ENCODE data around the gene EQTN.

The EQTN gene

DNA sequence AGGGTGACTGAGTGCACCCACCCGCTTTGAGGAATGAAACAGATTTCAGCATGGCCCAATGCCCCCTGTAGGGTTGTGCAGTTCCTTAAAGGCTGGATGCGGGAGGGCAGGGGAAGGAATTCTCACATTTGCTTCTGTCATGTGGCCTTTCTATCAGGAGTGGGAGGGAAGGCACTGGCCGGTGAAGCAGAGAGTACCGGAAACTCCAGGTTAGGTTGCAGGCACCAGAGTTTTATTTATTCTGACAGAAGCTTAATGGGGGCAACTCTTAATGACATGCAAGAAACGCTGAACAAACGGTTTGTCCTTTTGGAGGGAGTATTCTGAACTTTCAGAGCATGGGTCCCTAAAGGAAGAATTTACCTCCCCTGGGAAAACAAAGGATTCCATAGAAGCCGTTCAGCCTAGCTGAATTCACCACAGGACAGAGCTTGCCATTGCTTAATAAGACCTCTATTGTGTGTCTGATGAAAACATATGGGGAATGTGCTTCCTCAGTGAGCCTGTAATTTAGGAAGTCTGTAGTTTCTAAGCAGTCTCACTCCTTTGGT lies 44.1 kb upstream of the EQTN start:
- DNase-seq (ENCODE audit: low read depth in 1 of 2, low spot score in 1 of 2) = no peak
- TF ChIP-seq CTCF (IDR thresholded peaks at IDR 0.05; ENCODE audit: insufficient read depth, low read length) (no peak), GABPA (IDR thresholded peaks at IDR 0.05; ENCODE audit: low read depth) (no peak), POLR2AphosphoS5 (IDR thresholded peaks at IDR 0.05; ENCODE audit: low read depth) (no peak)
- TF ChIP-seq, protein P1, sequence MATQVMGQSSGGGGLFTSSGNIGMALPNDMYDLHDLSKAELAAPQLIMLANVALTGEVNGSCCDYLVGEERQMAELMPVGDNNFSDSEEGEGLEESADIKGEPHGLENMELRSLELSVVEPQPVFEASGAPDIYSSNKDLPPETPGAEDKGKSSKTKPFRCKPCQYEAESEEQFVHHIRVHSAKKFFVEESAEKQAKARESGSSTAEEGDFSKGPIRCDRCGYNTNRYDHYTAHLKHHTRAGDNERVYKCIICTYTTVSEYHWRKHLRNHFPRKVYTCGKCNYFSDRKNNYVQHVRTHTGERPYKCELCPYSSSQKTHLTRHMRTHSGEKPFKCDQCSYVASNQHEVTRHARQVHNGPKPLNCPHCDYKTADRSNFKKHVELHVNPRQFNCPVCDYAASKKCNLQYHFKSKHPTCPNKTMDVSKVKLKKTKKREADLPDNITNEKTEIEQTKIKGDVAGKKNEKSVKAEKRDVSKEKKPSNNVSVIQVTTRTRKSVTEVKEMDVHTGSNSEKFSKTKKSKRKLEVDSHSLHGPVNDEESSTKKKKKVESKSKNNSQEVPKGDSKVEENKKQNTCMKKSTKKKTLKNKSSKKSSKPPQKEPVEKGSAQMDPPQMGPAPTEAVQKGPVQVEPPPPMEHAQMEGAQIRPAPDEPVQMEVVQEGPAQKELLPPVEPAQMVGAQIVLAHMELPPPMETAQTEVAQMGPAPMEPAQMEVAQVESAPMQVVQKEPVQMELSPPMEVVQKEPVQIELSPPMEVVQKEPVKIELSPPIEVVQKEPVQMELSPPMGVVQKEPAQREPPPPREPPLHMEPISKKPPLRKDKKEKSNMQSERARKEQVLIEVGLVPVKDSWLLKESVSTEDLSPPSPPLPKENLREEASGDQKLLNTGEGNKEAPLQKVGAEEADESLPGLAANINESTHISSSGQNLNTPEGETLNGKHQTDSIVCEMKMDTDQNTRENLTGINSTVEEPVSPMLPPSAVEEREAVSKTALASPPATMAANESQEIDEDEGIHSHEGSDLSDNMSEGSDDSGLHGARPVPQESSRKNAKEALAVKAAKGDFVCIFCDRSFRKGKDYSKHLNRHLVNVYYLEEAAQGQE (IDR thresholded peaks at IDR 0.05; ENCODE audit: insufficient replicate concordance, low read depth) = no peak
- H3K27me3 ChIP-seq (ENCODE audit: insufficient read depth, poor library complexity, severe bottlenecking) = no peaks in the 10 kb centered on the region
- H3K4me3 ChIP-seq (replicated peaks; ENCODE audit: insufficient read depth, low read length) = no peak overlapping the region
- H3K27ac ChIP-seq (replicated peaks) = no peak overlapping the region

- H3K27ac ChIP-seq (replicated peaks) = no peak overlapping the region
These were observed 43.3 kb upstream of the EQTN start for GRCh38 chr9:27340285-27340674.

GRCh38 chr9:27339661-27340284 lies 42.8 kb upstream of the EQTN start:
- Histone ChIP-seq H3K27me3 (ENCODE audit: insufficient read depth, poor library complexity, severe bottlenecking) (no peaks in the 10 kb centered on the region), H3K4me3 (replicated peaks; ENCODE audit: insufficient read depth, low read length) (no peak overlapping the region), H3K27ac (replicated peaks) (no peak overlapping the region)
- TF ChIP-seq, protein P1 (IDR thresholded peaks at IDR 0.05; ENCODE audit: insufficient replicate concordance, low read depth) = no peak
- TF ChIP-seq POLR2AphosphoS5 (IDR thresholded peaks at IDR 0.05; ENCODE audit: low read depth) = no peak
- no peak for TF ChIP-seq GABPA (IDR thresholded peaks at IDR 0.05; ENCODE audit: low read depth)
- no peak for TF ChIP-seq SPI1 (IDR thresholded peaks at IDR 0.05; ENCODE audit: borderline replicate concordance, low read depth)
- TF ChIP-seq CTCF (IDR thresholded peaks at IDR 0.05; ENCODE audit: insufficient read depth, low read length) = no peak
- no peak for DNase-seq (ENCODE audit: low read depth in 1 of 2, low spot score in 1 of 2)

More at GRCh38 chr9:27340285-27340674, 43.3 kb upstream of the EQTN start:
- H3K4me3 ChIP-seq (replicated peaks; ENCODE audit: insufficient read depth, low read length) = no peak overlapping the region
- no peak for DNase-seq (ENCODE audit: low read depth in 1 of 2, low spot score in 1 of 2)
- H3K27me3 ChIP-seq (ENCODE audit: insufficient read depth, poor library complexity, severe bottlenecking) = no peaks in the 10 kb centered on the region
- TF ChIP-seq, protein P1 (IDR thresholded peaks at IDR 0.05; ENCODE audit: insufficient replicate concordance, low read depth) = no peak
- TF ChIP-seq CTCF (IDR thresholded peaks at IDR 0.05; ENCODE audit: insufficient read depth, low read length) (no peak), SPI1 (IDR thresholded peaks at IDR 0.05; ENCODE audit: borderline replicate concordance, low read depth) (no peak), POLR2AphosphoS5 (IDR thresholded peaks at IDR 0.05; ENCODE audit: low read depth) (no peak), GABPA (IDR thresholded peaks at IDR 0.05; ENCODE audit: low read depth) (no peak)

Measured in HL-60 (cell line).